Transverse colon (tissue), 4 donors: Measurements from ENCODE around the gene ZNF177.

Source experiments
- POLR2A ChIP-seq: fragments of 450-650 bp; IDR thresholded peaks from one replicate; pipeline ENCODE4 v1.6.1; 2016; ENCODE audit warnings: antibody characterized with exemption, mild to moderate bottlenecking, moderate library complexity
- POLR2AphosphoS5 ChIP-seq, 3 donors: sonication (generic); formaldehyde crosslinking; IDR thresholded peaks; one replicate each; pipeline ENCODE4 v1.6.1; 2016; ENCODE audit warnings: antibody characterized with exemption in 3 of 3
- TF ChIP-seq, protein P1 (sequence below), 5 experiments: fragments of 200-600 bp in 3 of 5; fragments of 450-650 bp in 2 of 5; sonication (generic) in 3 of 5; IDR thresholded peaks; 1 replicate in 2 of 5; 2 replicates in 3 of 5; pipeline ENCODE4 v1.5.1; 2016 to 2017; ENCODE audit warnings: antibody characterized with exemption in 5 of 5, inconsistent platforms in 3 of 5, mild to moderate bottlenecking in 2 of 5, moderate library complexity in 1 of 5

DNA sequence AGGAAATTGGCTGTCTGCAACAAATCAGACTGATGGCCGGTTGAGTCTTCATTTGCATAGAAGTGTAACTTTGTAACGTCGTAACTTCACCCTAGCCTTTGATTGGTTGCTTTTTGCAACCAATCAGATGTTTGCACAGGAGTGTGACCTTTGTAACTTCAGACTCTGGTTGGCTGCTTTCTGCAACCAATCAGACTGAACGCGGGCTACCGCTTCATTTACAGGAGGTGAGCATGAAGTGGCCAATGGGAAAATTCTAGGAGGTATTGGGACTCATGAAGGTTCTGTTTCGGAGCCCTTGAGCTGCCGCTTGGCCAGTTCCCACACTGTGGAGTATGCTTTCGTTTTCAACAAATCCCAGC lies 39.3 kb upstream of the ZNF177 start:
- TF ChIP-seq, protein P1, sequence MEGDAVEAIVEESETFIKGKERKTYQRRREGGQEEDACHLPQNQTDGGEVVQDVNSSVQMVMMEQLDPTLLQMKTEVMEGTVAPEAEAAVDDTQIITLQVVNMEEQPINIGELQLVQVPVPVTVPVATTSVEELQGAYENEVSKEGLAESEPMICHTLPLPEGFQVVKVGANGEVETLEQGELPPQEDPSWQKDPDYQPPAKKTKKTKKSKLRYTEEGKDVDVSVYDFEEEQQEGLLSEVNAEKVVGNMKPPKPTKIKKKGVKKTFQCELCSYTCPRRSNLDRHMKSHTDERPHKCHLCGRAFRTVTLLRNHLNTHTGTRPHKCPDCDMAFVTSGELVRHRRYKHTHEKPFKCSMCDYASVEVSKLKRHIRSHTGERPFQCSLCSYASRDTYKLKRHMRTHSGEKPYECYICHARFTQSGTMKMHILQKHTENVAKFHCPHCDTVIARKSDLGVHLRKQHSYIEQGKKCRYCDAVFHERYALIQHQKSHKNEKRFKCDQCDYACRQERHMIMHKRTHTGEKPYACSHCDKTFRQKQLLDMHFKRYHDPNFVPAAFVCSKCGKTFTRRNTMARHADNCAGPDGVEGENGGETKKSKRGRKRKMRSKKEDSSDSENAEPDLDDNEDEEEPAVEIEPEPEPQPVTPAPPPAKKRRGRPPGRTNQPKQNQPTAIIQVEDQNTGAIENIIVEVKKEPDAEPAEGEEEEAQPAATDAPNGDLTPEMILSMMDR (IDR thresholded peaks at IDR 0.05): no peak
- no peak for TF ChIP-seq POLR2AphosphoS5 (IDR thresholded peaks at IDR 0.05)
- TF ChIP-seq POLR2A: no peak
